Kidney (tissue), 14 donors: Measurements from ENCODE around the gene TELO2. TPM values are rescaled to one million over a fixed set of nuclear protein-coding genes. Genes with fewer than 3 reads are reported as not detected.
A peak's percentile ranks its signal among the peaks of the same experiment; 100 is the strongest.

Source experiments
- DNase-seq, 5 donors: peaks; one replicate each; pipeline ENCODE4 v3.0.0-alpha.2; 2013 to 2020
- FAIRE-seq: peaks from 2 replicates; lab custom pipeline; 2012; peaks lifted over from hg19 to GRCh38; lab: Jason Lieb, UNC
- H3K27ac ChIP-seq, 2 donors: one replicate each; pipeline ENCODE4 v1.7.0; 2013; ENCODE audit warnings: low read depth in 2 of 2, low read length in 2 of 2, inconsistent platforms in 1 of 2
- H3K27me3 ChIP-seq: one replicate; pipeline ENCODE4 v1.7.1; 2013; ENCODE audit warnings: low read length, inconsistent platforms; ENCODE audit not compliant: control insufficient read depth, insufficient read depth
- H3K36me3 ChIP-seq, 3 donors: one replicate each; pipeline versions ENCODE4 v1.7.0 to v1.7.1; 2013; ENCODE audit warnings: low read length in 3 of 3, control low read depth in 1 of 3, inconsistent platforms in 1 of 3; ENCODE audit not compliant: insufficient read depth in 3 of 3, control insufficient read depth in 2 of 3
- H3K4me1 ChIP-seq, 3 donors: one replicate each; pipeline versions ENCODE4 v1.7.0 to v1.7.1; 2013; ENCODE audit warnings: low read length in 3 of 3, inconsistent platforms in 1 of 3, low read depth in 1 of 3; ENCODE audit not compliant: control insufficient read depth in 2 of 3, insufficient read depth in 2 of 3
- H3K4me3 ChIP-seq, 3 donors: one replicate each; pipeline versions ENCODE4 v1.7.0 to v1.8.1; 2013; ENCODE audit warnings: low read length in 3 of 3, control low read depth in 1 of 3, inconsistent platforms in 1 of 3
- H3K9ac ChIP-seq, 3 donors: one replicate each; pipeline versions ENCODE4 v1.7.0 to v1.7.1; 2013; ENCODE audit warnings: low read length in 3 of 3, control low read depth in 1 of 3, inconsistent platforms in 1 of 3
- H3K9me3 ChIP-seq, 3 donors: one replicate each; pipeline versions ENCODE4 v1.7.0 to v1.7.1; 2013; ENCODE audit warnings: low read length in 3 of 3, control low read depth in 1 of 3, inconsistent platforms in 1 of 3; ENCODE audit not compliant: control insufficient read depth in 2 of 3, insufficient read depth in 1 of 3
- CTCF ChIP-seq: IDR thresholded peaks from 3 replicates; pipeline ENCODE4 v1.5.1; 2012; ENCODE audit warnings: mild to moderate bottlenecking, moderate library complexity, borderline replicate concordance; ENCODE audit not compliant: insufficient read depth; ENCODE audit errors: extremely low read depth
- intact Hi-C: fragments of 100-400 bp; cut with DNase I; formaldehyde crosslinking; loops from one replicate; pipeline ENCODE4 v1.11.1; 2022
- polyA plus RNA-seq: library from polyadenylated mRNA; stranded (reverse); fragments of 350-450 nt; fragmentation: Illumina TruSeq; extraction: RNeasy Lipid Tissue Mini Kit (QIAGEN cat#74804); gene quantifications from one replicate; pipeline ENCODE4 v1.2.3, GENCODE V29; 2014; ENCODE audit warnings: low read depth, low replicate concordance; ENCODE audit not compliant: insufficient read depth
- total RNA-seq: library from RNA; stranded (reverse); fragmentation: NEBNext Ultra II Directional; extraction: Animal tissue kit (Norgen Biotek cat#: 25700); gene quantifications from one replicate; pipeline ENCODE4 v1.2.1, GENCODE V29; 2021
- donor health status: control.
- donor health status: control.
- donor health status: control.
- donor health status: control.
- donor health status: control.
- donor health status: DM: yes; HTN: yes; CAD: no.
- donor health status: Normal renal cell carcinoma (clear cell type).

The TELO2 gene
- total and polyA plus RNA-seq, 2 donors from 2014 or later: 27.7 to 37.4 TPM

- TF ChIP-seq CTCF: no peak
- no peak for DNase-seq
- no peak for FAIRE-seq
- Histone ChIP-seq H3K4me1 (no peaks in the 10 kb centered on the region), H3K9ac (no peak overlapping the region), H3K4me3 (no peak overlapping the region), H3K27ac (no peak overlapping the region), H3K27me3 (no peaks in the 10 kb centered on the region), H3K9me3 (no peaks in the 10 kb centered on the region), H3K36me3 (peaks cover 0 to 7% (median 3%) of the 10 kb centered on the region in 3 donors)
- intact Hi-C loops: no loop called here
These were observed 28.8 kb upstream of the TELO2 start for GRCh38 chr16:1464196-1464893.

- Histone ChIP-seq H3K9me3 (no peaks in the 10 kb centered on the region), H3K4me1 (no peaks in the 10 kb centered on the region), H3K27ac (no peak overlapping the region), H3K4me3 (no peak overlapping the region), H3K27me3 (no peaks in the 10 kb centered on the region), H3K36me3 (peaks cover 0 to 6% (median 3%) of the 10 kb centered on the region in 3 donors), H3K9ac (no peak overlapping the region)
- intact Hi-C loops: no loop called here
- FAIRE-seq (no peak), DNase-seq (peak in 1 of 5 donors; percentile 16)
- no peak for TF ChIP-seq CTCF
These were observed 28.1 kb upstream of the TELO2 start for GRCh38 chr16:1464894-1465566.

GRCh38 chr16:1465567-1465915, 27.6 kb upstream of the TELO2 start:
- TF ChIP-seq CTCF: no peak
- no peaks in the 10 kb centered on the region for H3K9me3 ChIP-seq
- H3K4me1 ChIP-seq: peaks cover 0 to 3% (median 0%) of the 10 kb centered on the region in 3 donors
- H3K4me3 ChIP-seq: no peak overlapping the region
- no peak overlapping the region for H3K27ac ChIP-seq
- no peaks in the 10 kb centered on the region for H3K27me3 ChIP-seq
- FAIRE-seq (no peak), DNase-seq (no peak)
- intact Hi-C loops: no loop called here
- H3K36me3 ChIP-seq: peaks cover 0 to 3% (median 2%) of the 10 kb centered on the region in 3 donors
- no peak overlapping the region for H3K9ac ChIP-seq
